Measurements from ENCODE around the gene FAM3D.

FAM3D gene

DNA sequence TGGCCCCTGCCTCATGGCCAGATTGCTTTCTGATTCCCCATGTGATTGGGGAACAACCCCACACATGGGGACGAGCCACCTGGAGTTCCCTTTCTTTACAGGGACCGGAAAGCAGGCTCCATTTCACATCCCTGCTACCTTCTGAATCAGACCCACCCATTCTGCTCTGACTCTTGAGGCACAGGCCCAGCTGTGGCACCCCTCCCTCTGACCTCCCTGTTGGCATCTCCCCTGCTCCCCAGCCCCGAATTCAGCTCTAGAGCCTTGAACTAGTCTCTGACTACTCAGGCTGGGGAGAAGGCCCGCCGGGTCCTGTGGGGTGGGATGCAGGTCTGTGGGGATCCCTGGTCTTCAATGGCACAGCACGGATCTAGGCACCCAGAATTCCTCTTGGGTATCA lies 12.1 kb downstream of the FAM3D start:
- TF ChIP-seq, protein P1, sequence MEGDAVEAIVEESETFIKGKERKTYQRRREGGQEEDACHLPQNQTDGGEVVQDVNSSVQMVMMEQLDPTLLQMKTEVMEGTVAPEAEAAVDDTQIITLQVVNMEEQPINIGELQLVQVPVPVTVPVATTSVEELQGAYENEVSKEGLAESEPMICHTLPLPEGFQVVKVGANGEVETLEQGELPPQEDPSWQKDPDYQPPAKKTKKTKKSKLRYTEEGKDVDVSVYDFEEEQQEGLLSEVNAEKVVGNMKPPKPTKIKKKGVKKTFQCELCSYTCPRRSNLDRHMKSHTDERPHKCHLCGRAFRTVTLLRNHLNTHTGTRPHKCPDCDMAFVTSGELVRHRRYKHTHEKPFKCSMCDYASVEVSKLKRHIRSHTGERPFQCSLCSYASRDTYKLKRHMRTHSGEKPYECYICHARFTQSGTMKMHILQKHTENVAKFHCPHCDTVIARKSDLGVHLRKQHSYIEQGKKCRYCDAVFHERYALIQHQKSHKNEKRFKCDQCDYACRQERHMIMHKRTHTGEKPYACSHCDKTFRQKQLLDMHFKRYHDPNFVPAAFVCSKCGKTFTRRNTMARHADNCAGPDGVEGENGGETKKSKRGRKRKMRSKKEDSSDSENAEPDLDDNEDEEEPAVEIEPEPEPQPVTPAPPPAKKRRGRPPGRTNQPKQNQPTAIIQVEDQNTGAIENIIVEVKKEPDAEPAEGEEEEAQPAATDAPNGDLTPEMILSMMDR (IDR thresholded peaks at IDR 0.05; ENCODE audit: unreplicated experiment in 3 of 3) = no peak
- no peaks in the 10 kb centered on the region for H3K9me3 Mint-ChIP-seq
- no peak overlapping the region for H3K27ac Mint-ChIP-seq
- H3K4me3 Mint-ChIP-seq = no peak overlapping the region
- H3K4me1 Mint-ChIP-seq = no peaks in the 10 kb centered on the region
- H3K36me3 Mint-ChIP-seq (ENCODE audit: low read depth) = no peaks in the 10 kb centered on the region
- H3K27me3 Mint-ChIP-seq (ENCODE audit: low read depth) = peaks cover 14% of the 10 kb centered on the region

DNA sequence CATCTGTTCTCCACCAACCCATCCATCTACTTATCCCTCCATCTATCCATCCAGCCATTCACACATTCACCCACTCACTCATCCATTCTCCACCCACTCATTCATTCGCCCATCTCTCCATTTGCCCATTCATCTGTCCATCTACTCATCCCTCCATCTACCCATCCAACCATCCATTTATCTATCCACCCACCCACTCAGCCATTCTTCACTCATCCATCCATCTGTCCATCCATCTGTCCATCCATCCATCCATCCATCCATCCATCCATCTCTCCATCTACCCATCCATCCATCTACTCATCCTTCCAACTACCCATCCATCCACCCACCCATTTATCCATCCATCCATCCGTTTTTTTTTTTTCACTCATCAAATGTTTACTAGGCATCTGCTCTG lies 13.9 kb downstream of the FAM3D start:
- TF ChIP-seq, protein P1 (IDR thresholded peaks at IDR 0.05; ENCODE audit: unreplicated experiment in 3 of 3) = no peak
- Mint-ChIP-seq H3K4me1 (no peaks in the 10 kb centered on the region), H3K4me3 (no peak overlapping the region), H3K36me3 (ENCODE audit: low read depth) (no peaks in the 10 kb centered on the region), H3K27ac (no peak overlapping the region), H3K27me3 (ENCODE audit: low read depth) (peaks cover 17% of the 10 kb centered on the region), H3K9me3 (no peaks in the 10 kb centered on the region)

DNA sequence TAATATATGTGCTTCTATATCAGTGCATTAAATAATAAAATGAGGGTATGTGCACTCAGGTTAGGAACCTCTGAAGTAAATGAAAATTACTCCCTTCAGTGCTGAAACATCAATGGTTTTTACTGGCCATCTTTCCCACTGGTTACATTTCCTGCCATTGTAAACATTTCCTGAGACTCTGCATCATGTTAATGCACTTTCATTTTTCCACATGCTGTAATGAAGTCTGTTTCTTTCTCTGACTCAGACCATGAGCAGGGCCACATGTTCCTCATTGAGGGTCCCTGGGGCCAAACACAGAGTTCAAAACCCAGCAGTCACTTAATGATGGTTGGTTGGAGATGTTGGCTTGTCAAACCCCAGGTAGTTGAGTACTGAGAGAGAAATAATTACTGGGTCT lies 15.3 kb downstream of the FAM3D start:
- Mint-ChIP-seq H3K27ac (no peak overlapping the region), H3K27me3 (ENCODE audit: low read depth) (peaks cover 8% of the 10 kb centered on the region), H3K9me3 (no peaks in the 10 kb centered on the region), H3K4me1 (no peaks in the 10 kb centered on the region), H3K4me3 (no peak overlapping the region), H3K36me3 (ENCODE audit: low read depth) (no peaks in the 10 kb centered on the region)
- TF ChIP-seq, protein P1 (IDR thresholded peaks at IDR 0.05; ENCODE audit: unreplicated experiment in 3 of 3) = no peak

GRCh38 chr3:58647381-58648141 lies 19.0 kb downstream of the FAM3D start:
- H3K4me3 Mint-ChIP-seq = no peak overlapping the region
- H3K27ac Mint-ChIP-seq = no peak overlapping the region
- no peaks in the 10 kb centered on the region for H3K9me3 Mint-ChIP-seq
- TF ChIP-seq, protein P1 (IDR thresholded peaks at IDR 0.05; ENCODE audit: unreplicated experiment in 3 of 3) = no peak
- H3K36me3 Mint-ChIP-seq (ENCODE audit: low read depth) = no peaks in the 10 kb centered on the region
- H3K27me3 Mint-ChIP-seq (ENCODE audit: low read depth) = peaks cover 11% of the 10 kb centered on the region
- H3K4me1 Mint-ChIP-seq = no peaks in the 10 kb centered on the region

GRCh38 chr3:58646503-58646902 lies 20.1 kb downstream of the FAM3D start:
- TF ChIP-seq, protein P1 (IDR thresholded peaks at IDR 0.05; ENCODE audit: unreplicated experiment in 3 of 3) = no peak
- H3K4me3 Mint-ChIP-seq = no peak overlapping the region
- no peaks in the 10 kb centered on the region for H3K4me1 Mint-ChIP-seq
- H3K27me3 Mint-ChIP-seq (ENCODE audit: low read depth) = peaks cover 12% of the 10 kb centered on the region
- no peaks in the 10 kb centered on the region for H3K9me3 Mint-ChIP-seq
- no peaks in the 10 kb centered on the region for H3K36me3 Mint-ChIP-seq (ENCODE audit: low read depth)
- no peak overlapping the region for H3K27ac Mint-ChIP-seq

DNA sequence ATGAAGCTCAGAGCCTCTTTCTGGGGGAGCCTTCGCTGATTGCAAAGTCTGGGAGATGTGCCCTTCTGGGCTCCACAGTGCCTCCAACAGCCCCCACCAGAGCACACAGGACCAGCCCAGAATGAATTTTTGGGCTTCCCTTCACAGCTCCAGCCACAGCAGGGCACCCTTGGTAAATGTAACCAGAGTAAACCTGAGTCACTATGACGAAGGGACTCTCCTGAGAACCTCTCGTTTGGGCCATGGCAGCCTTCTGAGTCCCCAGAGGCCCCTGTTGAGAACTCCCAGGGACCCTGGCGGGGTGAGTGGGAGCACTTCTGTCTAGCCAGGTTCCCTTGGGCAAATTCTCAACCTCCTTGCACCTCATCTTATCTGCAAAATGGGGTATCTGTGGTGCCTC lies 20.8 kb downstream of the FAM3D start:
- H3K9me3 Mint-ChIP-seq = no peaks in the 10 kb centered on the region
- H3K27ac Mint-ChIP-seq = no peak overlapping the region
- H3K27me3 Mint-ChIP-seq (ENCODE audit: low read depth) = peaks cover 14% of the 10 kb centered on the region
- no peaks in the 10 kb centered on the region for H3K4me1 Mint-ChIP-seq
- H3K36me3 Mint-ChIP-seq (ENCODE audit: low read depth) = no peaks in the 10 kb centered on the region
- H3K4me3 Mint-ChIP-seq = no peak overlapping the region
- TF ChIP-seq, protein P1 (IDR thresholded peaks at IDR 0.05; ENCODE audit: unreplicated experiment in 3 of 3) = no peak
